Measurements from ENCODE around the gene GP1BB. TPM values are rescaled to one million over a fixed set of nuclear protein-coding genes. Genes with fewer than 3 reads are reported as not detected.

GP1BB gene
- total and polyA plus RNA-seq, 2 of the 4 experiments (the other 2 are of a cell fraction): 0.18 to 1.5 TPM

DNA sequence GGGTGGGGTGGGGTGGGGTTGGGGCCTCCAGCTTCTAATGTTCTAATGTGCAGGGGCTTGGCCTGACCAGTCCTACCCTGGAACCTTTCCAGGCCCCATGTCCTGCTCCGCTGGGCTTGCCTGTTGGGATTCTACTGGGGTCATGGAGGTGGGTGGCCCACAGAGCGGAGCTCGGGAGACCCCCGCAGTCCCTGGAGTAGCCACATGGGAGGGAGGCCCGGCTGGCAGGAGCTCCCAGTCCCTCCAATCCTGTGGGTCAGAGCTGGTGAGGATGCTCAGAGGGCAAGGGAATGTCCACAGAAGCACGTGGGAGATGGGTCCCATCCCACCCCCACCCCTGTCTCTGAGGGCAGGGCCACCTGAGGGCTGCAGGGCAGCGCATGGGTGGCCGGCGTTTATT, 6.2 kb upstream of the GP1BB start:
- Histone ChIP-seq H2AK5ac (ENCODE audit: low read depth, low read length) (no peak overlapping the region), H2AK9ac (replicated peaks; ENCODE audit: low read depth, low read length, poor library complexity) (no peak overlapping the region), H2BK20ac (ENCODE audit: low read depth, low read length) (no peak overlapping the region), H4K91ac (ENCODE audit: insufficient read depth, low read depth, low read length) (no peak overlapping the region), H3K9ac (ENCODE audit: low read depth, low read length) (no peak overlapping the region), H3K27ac (ENCODE audit: insufficient read depth, low read length) (no peak overlapping the region), H3K36me3 (ENCODE audit: control insufficient read depth, insufficient read depth, low read length) (peaks cover 12% of the 10 kb centered on the region), H4K5ac (ENCODE audit: low read depth, low read length) (no peak overlapping the region), H3K4ac (ENCODE audit: low read depth, low read length) (no peak overlapping the region), H3K9me3 (ENCODE audit: control insufficient read depth, insufficient read depth, low read length) (no peaks in the 10 kb centered on the region), H3K18ac (ENCODE audit: low read depth, low read length) (no peak overlapping the region), H3K4me1 (ENCODE audit: control insufficient read depth, insufficient read depth, low read length) (peaks cover 15% of the 10 kb centered on the region), H3K9me1 (ENCODE audit: insufficient read depth, low read length) (peaks cover 7% of the 10 kb centered on the region), H3K4me2 (ENCODE audit: low read depth, low read length) (no peak overlapping the region), H4K8ac (ENCODE audit: low read depth in 2 of 2, low read length in 2 of 2) (no peak overlapping the region), H3K27me3 (ENCODE audit: control insufficient read depth, insufficient read depth, low read length) (peaks cover 18% of the 10 kb centered on the region), H2AFZ (replicated peaks; ENCODE audit: low read length, poor library complexity) (no peak overlapping the region), H3K23ac (ENCODE audit: low read depth, low read length) (no peak overlapping the region), H3K79me1 (ENCODE audit: low read depth in 1 of 2, low read length in 2 of 2) (peaks cover 0 to 4% of the 10 kb centered on the region in 2 experiments; a peak in 1 of 4 replicates), H3K56ac (ENCODE audit: extremely low read depth, insufficient read depth, low read length) (no peak overlapping the region), H2BK15ac (ENCODE audit: low read depth, low read length) (no peak overlapping the region), H4K20me1 (ENCODE audit: insufficient read depth, low read length) (no peaks in the 10 kb centered on the region), H2BK5ac (ENCODE audit: low read depth, low read length, poor library complexity, severe bottlenecking) (no peak overlapping the region), H3K4me3 (ENCODE audit: insufficient read depth, low read depth, low read length) (no peak overlapping the region), H2BK120ac (ENCODE audit: low read depth, low read length) (no peak overlapping the region), H3K14ac (replicated peaks; ENCODE audit: low read depth, low read length) (no peak overlapping the region)
- DNase-seq (no peak), ATAC-seq (ENCODE audit: low read depth) (no peak)
- dilution Hi-C loops (cut with HindIII; ENCODE audit: low sequenced_read_pairs, unreplicated experiment) (no loop called here), in situ Hi-C loops (cut with MboI; ENCODE audit: low sequenced_read_pairs) (no loop called here), intact Hi-C loops (cut with micrococcal nuclease) (no loop called here)
- WGBS, 2 experiments (ENCODE audit: extremely low coverage in 2 of 2, insufficient read length in 1 of 2): no CpG with 5 or more reads among the region's 9 CpGs
- BruUV-seq (replicated peaks): no TSS peak
- TF ChIP-seq NFE2L2 (IDR thresholded peaks at IDR 0.05; ENCODE audit: low read depth, low read length) (no peak), SMC3 (IDR thresholded peaks at IDR 0.05; ENCODE audit: low read depth, low read length) (no peak), BHLHE40 (IDR thresholded peaks at IDR 0.05; ENCODE audit: low read depth, low read length) (no peak), CHD1 (IDR thresholded peaks at IDR 0.05; ENCODE audit: low read depth, low read length) (no peak), FOS (IDR thresholded peaks at IDR 0.05; ENCODE audit: low read depth, low read length) (no peak), ELK1 (IDR thresholded peaks at IDR 0.05; ENCODE audit: borderline replicate concordance, low read depth, low read length) (no peak), MAZ (IDR thresholded peaks at IDR 0.05; ENCODE audit: borderline replicate concordance, low read depth, low read length) (no peak), CEBPB (IDR thresholded peaks at IDR 0.05; ENCODE audit: low read depth, low read length) (no peak), MXI1 (IDR thresholded peaks at IDR 0.05; ENCODE audit: borderline replicate concordance, low read depth, low read length) (no peak), MAFK (IDR thresholded peaks at IDR 0.05; ENCODE audit: low read depth, low read length) (no peak), RFX5 (IDR thresholded peaks at IDR 0.05; ENCODE audit: low read depth, low read length) (no peak), RCOR1 (IDR thresholded peaks at IDR 0.05; ENCODE audit: insufficient replicate concordance, low read length) (no peak), POLR2A (IDR thresholded peaks at IDR 0.05; ENCODE audit: low read depth, low read length) (no peak), RAD21 (IDR thresholded peaks at IDR 0.05; ENCODE audit: low read length) (no peak)
- TF ChIP-seq, protein P1, sequence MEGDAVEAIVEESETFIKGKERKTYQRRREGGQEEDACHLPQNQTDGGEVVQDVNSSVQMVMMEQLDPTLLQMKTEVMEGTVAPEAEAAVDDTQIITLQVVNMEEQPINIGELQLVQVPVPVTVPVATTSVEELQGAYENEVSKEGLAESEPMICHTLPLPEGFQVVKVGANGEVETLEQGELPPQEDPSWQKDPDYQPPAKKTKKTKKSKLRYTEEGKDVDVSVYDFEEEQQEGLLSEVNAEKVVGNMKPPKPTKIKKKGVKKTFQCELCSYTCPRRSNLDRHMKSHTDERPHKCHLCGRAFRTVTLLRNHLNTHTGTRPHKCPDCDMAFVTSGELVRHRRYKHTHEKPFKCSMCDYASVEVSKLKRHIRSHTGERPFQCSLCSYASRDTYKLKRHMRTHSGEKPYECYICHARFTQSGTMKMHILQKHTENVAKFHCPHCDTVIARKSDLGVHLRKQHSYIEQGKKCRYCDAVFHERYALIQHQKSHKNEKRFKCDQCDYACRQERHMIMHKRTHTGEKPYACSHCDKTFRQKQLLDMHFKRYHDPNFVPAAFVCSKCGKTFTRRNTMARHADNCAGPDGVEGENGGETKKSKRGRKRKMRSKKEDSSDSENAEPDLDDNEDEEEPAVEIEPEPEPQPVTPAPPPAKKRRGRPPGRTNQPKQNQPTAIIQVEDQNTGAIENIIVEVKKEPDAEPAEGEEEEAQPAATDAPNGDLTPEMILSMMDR (conservative IDR thresholded peaks at IDR 0.05; ENCODE audit: low read depth, low read length): no peak
- TF ChIP-seq, protein P2, sequence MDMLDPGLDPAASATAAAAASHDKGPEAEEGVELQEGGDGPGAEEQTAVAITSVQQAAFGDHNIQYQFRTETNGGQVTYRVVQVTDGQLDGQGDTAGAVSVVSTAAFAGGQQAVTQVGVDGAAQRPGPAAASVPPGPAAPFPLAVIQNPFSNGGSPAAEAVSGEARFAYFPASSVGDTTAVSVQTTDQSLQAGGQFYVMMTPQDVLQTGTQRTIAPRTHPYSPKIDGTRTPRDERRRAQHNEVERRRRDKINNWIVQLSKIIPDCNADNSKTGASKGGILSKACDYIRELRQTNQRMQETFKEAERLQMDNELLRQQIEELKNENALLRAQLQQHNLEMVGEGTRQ (IDR thresholded peaks at IDR 0.05; ENCODE audit: low read depth, low read length): no peak
- ChIA-PET CTCF (interaction anchor here (1.0 kb wide), 1 partner anchor 85 kb away, joined by 3 read pairs; no protein-coding TSS in a partner anchor), POLR2A (ENCODE audit: unreplicated experiment) (no interaction called here)

All from IMR-90 (cell line).